Keratinocyte (primary cell): ENCODE data around the gene STPG4.

Source experiments
- CTCF ChIP-seq, 3 experiments: IDR thresholded peaks in 1 of 3; conservative IDR thresholded peaks in 1 of 3; optimal IDR thresholded peaks in 1 of 3; 2 replicates in 2 of 3; 3 replicates in 1 of 3; pipeline versions ENCODE3 to v1.5.1; 2011; ENCODE audit warnings: low read length in 3 of 3, mild to moderate bottlenecking in 3 of 3, moderate library complexity in 2 of 3, control low read depth in 1 of 3, inconsistent platforms in 1 of 3; ENCODE audit not compliant: insufficient read depth in 2 of 3; ENCODE audit errors: extremely low read depth in 1 of 3
- EZH2 ChIP-seq: IDR thresholded peaks from one replicate; pipeline ENCODE4 v1.6.1; 2012; ENCODE audit warnings: inconsistent platforms, mild to moderate bottlenecking, low read length, moderate library complexity

- TF ChIP-seq CTCF (optimal IDR thresholded peaks at IDR 0.05 in 1 of 3, IDR thresholded peaks at IDR 0.05 in 1 of 3, conservative IDR thresholded peaks at IDR 0.05 in 1 of 3; ENCODE audit: extremely low read depth in 1 of 3, insufficient read depth in 2 of 3, low read length in 3 of 3): no peak
- no peak for TF ChIP-seq EZH2
These were observed 82.3 kb downstream of the STPG4 start for GRCh38 chr2:47072728-47073191.
